GM18520 (cell line): ENCODE data around the gene RMND5B.
"Not testable (repeated sequence)": the region's sequence is repeated elsewhere in the genome, so short reads cannot be mapped to it uniquely, and the experiment has no call there.

Experiments
- ATAC-seq: cut with Tn5 transposase; IDR thresholded peaks from one replicate; pipeline ENCODE4 v1.9.1; 2021; ENCODE audit not compliant: unreplicated experiment

The RMND5B gene

DNA sequence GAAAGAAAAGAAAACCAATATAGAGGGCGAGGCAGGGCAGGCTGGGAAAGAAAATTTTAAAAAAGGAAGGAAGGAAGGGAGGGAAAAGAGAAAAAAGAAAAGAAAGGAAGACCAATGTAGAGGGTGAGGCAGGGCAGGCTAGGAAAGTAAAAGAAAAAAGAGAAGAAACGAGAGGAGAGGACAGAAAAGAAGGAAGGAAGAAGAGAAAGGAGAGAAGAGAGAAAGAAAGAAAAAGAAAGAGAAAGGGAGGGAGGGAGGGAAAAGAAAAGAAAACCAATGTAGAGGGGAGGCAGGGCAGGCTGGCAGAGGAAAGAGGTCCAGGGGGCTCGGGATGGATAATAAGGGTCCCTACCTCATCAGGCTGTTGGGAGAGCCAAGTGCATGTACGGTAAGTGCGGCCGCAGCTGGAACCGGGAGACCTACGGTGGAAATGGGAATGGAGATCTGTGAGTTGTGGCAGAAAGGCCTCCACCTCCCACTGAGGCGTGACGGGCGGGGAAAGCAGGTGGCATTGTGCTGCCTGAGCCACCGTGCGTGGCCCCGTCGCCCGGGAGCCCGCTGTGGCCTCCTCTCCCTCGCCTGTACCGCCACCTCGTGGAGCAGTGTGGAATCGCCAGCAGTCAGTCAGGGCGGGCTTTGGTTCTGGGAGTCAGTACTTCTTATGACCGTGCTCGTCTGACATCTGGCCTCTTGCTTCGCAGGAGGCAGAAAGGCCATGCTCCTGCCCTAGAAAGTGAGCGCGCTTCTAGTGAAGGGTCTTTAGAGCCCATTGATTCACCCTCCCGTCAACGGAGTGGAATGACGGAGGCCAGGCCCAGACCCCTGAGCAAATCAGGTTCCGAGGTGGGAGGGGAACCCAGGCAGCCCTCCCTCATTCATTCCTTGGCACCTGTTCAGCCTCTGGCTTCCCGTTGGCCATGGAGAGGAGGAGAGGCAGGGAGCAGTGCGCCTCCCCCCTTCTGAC, 33.2 kb downstream of the RMND5B start:
- peak; percentile 70 for ATAC-seq

GRCh38 chr5:178165581-178165980, 34.8 kb downstream of the RMND5B start:
- no peak for ATAC-seq

GRCh38 chr5:178170455-178170854, 39.6 kb downstream of the RMND5B start:
- ATAC-seq: no peak

DNA sequence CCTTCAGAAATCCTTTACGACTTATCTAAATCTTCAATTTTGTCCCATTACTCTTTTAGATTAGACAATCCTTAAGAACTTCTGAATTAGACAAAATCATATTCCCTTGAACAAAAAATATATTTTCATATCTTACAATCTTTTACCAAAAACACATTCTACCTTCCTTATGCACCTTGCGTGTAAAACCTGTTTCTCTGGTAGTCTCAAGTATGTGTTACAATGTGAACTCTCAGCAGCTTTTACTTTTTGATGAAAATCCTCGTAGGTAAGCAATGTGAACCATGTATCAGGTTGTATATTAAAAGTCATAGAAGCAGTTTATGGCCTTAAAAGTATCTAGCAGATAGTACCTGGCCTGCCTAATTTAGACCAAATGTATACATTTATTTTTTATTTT, 43.6 kb downstream of the RMND5B start:
- ATAC-seq: no peak

- no peak for ATAC-seq
Measured at GRCh38 chr5:178176791-178177190, 46.0 kb downstream of the RMND5B start.

DNA sequence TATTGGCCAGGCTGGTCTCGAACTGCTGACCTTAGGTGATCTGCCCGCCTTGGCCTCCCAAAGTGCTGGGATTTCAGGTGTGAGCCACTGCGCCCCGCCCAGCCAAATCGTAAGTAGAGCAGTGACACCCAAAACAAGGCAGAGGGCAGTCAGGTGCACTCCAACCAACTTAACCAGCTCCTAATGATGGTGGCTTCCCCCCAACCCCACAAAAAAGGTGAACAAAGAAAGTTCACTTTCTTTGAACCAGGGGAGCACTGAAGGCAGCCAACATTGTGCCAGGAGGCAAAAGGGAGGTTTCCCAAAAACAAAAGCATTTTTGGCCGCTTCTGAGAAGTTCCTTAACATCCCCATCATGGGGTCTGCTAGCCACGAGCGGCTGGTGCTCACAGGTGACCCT, 46.8 kb downstream of the RMND5B start:
- no peak for ATAC-seq

- no peak for ATAC-seq
Measured at GRCh38 chr5:178180141-178180863, 49.5 kb downstream of the RMND5B start.

DNA sequence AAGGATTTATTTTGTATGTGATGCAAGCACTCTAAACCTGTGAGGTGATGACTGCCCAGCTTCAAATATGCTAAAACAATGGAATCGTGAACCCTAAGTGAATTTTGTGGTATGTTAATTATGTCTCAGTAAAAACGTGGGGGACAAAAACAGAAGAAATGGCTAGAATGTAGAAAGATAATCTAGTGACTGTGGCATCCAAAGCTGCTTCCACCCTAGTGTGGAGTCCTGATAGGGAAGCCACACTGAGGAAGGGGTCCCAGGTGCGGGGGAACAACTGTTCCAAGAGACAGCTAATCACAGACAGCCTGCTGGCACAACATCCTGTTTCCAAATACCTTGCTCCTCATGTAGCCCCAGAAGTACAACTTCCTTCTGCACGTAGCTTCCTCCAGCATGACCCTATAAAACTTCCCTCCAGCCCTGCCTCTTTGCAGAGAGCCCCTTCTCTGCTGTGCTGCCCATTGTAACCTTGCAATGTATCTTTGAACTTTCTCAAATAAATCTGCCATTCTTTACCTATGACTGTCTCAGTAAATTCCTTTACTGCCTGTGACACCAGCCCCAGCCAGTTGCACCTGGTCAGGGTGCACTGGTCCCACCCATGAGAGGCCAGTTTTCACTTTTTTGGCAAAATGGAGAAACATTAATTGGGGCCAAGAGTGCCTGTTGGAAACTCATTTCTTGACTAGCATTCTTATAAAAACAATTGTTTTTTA, 51.5 kb downstream of the RMND5B start:
- ATAC-seq: no peak

DNA sequence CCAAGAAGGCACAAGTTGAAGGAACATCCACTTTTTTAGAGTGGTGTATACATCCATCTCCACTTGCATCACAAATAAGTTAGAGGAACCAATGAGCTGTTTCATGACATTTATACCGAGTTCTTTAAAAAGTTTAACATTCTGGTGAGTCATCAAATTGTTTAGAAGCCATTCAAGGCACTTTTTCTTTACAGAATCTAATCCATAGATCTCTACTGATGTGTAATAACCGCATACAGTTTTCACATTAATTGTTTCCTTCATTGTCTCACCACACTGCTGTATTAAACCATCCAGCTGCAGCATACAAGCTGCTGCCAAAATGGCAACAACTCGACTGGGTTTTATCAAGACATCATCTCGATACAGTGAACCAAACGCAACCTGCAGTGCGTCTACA, 55.6 kb downstream of the RMND5B start:
- ATAC-seq: no peak

GRCh38 chr5:178187014-178187413, 56.2 kb downstream of the RMND5B start, which contains the start of gene GMCL2:
TSS of gene GMCL2 (minus strand) at chr5:178187371. CDS start at chr5:178187299, 72 bp downstream.
- no peak for ATAC-seq

GRCh38 chr5:178189433-178189832, 58.6 kb downstream of the RMND5B start:
- no peak for ATAC-seq

DNA sequence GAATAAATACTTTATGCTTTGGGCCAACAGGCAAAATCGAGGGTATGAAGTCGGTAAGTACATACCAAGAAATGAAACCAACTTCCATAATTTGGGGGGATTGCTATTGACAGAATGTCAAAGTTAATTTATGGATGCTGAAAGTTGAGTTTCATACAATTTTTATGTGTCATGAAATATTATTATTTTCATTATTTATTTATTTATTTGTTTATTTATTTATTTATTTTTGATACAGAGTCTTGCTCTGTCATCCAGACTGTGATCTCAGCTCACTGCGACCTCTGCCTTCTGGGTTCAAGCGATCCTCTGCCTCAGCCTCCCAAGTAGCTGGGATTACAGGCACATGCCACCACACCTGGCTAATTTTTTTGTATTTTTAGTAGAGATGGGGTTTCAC, 60.8 kb downstream of the RMND5B start:
- ATAC-seq: no peak

- ATAC-seq: no peak
Measured at GRCh38 chr5:178192244-178192643, 61.4 kb downstream of the RMND5B start.

DNA sequence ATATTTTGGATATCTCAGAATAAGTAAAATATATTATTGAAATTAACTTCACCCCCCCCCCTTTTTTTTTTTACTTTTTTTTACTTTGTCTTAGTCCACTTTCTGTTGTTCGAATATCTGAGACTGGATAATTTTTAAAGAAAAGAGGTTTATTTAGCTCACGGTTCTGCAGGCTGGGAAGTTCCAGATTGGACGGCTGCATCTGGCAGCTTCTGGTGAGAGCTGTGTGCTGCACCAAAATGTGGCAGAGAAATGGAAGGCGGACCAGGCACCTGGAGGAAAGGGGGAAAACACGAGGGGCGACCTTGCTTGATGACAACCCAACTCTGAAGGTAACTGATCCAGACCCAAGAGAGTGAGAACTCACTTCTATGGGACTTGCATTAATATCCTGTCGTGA, 62.0 kb downstream of the RMND5B start:
- no peak for ATAC-seq

DNA sequence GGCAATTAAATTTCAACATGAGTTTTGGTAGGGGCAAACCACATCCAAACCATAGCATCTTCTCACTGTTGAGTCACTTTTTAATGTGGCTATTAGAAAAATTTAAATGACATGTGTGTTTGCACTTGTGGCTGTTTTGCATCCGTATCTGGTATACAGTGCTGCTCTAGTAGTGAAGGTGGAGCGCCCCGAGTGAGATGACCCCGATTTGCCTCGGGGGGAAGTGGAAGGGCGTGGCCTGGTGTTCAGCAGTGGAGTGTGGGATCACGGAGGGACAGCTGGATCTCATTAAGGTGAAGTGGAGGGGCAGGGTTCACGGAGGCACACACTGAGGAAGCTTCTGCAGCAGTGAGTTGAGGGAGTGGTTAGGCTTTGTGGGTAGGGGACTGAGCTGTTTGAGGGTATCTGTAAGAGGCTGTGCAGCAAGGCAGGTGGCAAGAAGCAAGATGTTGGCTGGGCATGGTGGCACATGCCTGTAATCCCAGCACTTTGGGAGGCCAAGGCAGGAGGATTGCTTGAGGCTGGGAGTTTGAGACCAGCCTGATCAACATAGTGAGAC, 62.5 kb downstream of the RMND5B start:
- no peak for ATAC-seq

DNA sequence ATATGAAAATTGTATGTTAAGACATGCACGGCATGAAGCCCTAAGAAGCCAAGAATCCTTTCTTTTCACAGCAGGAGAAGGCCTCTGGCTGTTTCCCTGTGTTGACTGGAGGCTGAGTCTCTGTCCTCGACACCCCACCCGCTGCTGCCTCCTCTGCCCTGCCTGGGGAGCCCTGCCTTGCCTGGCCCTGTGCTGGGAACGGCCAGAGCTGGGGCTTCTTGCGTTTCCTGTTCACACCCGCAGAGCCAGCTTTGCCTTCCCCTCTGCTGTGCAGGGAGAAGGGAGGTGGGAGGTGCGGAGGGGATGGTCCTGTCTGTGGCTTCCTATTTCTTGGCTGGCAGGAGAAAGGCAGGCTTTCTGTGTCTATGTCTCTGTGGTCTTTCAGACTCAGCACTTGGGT, 63.2 kb downstream of the RMND5B start:
- no peak for ATAC-seq

DNA sequence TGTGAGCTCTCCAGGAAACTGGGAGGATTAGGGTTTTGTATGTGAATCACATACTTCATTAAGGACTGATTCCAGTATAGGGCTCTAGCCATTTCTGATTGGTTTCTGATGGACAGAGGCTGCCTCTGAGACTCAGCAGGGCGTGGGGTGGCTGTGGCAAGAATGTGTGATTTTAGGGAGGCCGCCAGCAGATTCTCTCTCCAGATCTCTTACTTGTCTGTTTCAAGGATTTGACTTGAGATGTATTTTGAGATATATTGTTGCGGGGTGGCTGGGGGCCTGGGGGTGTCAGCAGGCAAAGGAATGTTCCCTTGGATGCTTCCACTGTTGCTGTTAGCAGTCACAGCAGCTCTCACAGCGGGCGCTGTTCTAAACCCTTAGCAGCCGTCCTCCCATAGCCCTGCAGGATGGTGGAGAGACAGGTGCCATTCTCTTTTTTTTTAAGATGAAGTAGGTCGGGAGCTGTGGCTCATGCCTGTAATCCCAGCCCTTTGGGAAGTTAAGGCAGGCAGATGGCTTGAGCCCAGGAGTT, 65.5 kb downstream of the RMND5B start:
- ATAC-seq: no peak

GRCh38 chr5:178196986-178197385, 66.2 kb downstream of the RMND5B start:
- ATAC-seq: no peak

DNA sequence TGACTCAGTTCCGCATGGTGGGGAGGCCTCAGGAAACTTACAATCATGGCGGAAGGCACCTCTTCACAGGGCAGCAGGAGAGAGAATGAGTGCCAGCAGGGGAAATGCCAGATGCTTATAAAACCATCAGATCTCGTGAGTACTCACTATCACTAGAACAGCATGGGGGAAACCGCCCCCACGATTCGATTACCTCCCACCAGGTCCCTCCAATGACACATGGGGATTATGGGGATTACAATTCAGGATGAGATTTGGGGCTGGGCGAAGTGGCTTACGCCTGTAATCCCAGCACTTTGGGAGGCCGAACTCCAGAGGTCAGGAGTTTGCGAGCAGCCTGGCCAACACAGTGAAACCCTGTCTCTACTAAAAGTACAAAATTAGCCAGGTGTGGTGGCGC, 67.3 kb downstream of the RMND5B start:
- ATAC-seq: not testable (repeated sequence)

DNA sequence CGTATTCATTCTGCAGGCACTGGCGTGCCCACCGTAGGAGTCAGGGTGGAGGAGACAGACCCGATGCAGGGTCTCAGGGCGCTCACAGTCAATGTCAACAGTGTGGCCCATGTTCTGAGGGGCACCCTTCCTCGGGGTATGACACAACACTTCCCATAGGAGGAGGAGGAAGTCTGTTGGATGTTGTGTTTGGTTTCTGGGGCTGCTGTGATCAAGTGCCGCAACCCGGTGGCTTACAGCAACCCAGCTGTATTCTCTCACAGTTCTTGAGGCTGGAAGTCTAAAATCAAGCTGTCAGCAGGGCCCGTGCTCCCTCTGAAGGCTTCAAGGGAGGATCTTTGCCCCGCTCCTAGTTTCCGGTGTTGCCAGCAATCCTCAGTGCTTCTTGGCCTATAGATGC, 67.9 kb downstream of the RMND5B start:
- no peak for ATAC-seq
